NOMO-1 (cell line): Measurements from ENCODE around the gene CALY.

ENCODE experiments used
- DNase-seq, 2 experiments: peaks; one replicate each; lab custom pipeline; 2025; ENCODE audit not compliant: unreplicated experiment in 2 of 2; lab: John Stamatoyannopoulos, UW

Gene CALY

DNA sequence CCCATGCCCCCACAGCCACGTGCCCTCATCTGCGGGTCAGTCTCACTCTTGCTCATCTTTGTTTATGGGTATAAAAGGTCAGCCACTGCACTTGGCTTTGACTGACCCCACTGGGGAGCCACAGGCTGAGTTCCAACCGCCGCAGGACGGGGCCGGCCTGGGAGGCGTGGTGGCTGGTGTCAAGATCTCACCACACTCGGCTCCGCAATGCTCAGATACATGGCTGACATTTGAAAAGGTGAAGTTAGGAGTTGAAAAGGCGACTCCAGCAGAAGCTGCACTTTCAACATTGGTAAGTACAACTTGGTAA is 42.9 kb downstream of the CALY start:
- no peak for DNase-seq

DNA sequence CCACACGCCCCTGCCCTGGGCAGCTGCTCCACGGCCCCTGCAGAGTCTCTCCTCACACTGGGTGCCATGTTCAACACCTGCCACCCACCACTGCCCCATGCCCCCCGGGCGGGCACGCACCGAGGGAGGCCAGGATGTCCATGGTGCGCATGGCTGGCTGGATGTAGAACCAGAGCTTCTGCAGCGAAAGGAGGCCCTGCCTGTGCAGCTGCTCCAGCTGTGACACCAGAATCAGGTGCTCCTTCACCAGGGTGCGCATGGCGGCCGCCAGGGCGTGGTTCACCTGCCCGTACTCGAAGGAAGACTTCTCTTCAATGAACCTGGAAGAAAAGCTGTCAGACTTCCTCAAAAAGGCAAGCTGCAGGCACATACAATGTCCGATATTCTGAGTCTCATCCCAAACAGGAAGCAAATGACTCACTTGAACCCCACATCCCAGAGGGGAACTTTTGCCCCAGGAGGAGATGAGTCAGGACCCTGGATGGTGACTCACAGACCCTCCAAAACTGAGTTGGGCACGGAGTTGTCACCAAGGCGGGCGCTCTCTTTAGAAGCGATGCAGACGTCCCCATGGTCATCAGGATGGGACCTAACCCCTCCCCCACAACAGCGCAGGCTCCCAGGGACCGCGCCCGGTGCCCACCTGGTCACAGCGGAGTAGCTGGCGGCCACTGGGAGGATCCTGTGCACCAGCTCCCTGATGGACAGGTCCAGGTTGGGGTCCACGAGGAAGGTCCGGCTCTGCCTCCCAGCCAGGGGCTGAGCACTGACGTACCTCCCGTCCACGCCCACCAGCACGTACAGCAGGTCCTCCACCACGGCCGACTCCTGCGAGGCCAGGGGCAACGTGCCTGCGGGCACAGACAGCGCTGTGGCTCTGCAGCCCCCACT is 43.5 kb downstream of the CALY start:
- DNase-seq, result no peak

DNA sequence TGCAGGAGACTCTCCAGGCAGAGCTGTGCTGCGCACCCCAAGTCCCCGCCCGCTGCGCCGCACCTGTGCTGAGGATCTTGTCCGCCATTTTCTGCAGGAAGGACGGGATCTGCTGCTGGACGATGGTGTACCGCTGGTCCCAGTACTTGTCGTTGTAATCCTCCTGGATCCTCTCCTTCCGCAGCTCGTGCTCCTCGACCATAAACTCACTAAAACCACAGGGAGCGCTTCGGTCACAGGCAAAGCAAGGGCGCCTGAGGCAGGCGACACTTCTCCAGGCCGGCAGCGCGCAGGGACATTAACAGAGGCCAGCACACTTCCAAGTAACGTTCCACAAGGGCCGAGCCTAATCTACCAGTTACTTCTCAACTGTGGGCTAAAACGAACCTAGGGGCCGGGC is 46.9 kb downstream of the CALY start:
- no peak for DNase-seq

DNA sequence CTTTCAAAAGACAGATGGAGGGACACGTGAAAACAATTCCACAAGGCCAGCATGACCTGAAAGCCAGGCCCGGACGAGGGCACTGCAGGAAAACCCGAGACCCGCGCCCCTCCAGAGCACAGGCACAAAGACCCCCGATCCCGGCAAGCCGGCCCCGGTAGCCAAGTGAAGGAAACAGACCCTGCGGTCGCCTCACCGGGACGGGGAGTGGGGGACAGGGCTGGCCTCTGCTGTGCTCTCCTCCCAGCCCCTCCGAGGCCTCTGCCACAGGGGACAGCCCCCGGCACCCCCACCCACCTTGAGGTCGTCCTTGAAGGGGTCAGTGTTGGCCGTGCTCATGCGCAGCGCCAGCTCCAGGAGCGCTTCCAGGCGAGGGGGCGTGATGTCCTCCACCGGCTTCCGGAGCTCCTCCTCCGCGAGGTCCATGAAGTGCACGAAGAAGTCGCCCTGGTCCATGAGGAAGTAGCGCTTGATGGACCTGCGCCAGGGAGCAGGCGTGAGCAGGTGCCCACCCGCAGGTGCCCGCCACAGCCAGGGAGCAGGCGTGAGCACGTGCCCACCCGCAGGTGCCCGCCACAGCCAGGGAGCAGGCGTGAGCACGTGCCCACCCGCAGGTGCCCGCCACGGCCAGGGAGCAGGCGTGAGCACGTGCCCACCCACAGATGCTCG is 48.7 kb downstream of the CALY start:
- DNase-seq, result no peak

DNA sequence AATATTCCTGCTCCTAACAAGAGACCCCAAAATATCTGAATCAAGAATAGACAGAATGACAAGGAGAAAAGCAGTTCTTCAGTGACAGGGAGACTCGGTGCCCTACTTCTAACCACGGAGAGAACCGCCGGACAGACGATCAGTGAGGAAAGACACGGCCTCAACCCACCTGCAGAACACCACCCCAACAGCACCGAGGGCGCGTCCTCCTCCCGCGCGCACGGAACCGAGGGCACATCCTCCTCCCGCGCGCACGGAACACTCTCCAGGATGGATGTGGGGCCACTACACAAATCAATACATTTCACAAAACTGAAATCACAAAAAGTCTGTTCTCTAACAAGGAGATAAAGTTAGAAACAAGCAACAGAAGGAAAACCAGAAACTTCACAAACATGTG is 50.3 kb downstream of the CALY start:
- no peak for DNase-seq

DNA sequence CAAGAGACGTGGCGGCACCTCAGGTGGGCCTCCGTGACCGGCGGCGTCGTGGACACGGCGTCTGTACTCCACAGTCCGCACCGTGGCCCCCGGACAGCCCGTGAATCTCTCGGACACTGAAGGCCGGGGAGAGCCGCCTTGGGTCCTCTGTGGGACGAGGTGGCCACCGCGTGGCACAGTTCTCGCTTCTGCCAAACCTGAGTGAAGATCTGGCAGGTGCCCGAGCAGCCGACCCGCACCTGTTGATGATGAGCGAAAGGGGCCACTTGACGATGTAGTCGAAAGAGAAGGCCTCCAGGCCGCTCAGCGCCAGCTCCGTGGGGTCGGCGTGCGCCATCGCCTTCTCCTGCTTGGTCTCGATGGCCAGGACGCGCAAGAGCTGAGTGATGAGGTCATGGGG is 51.5 kb downstream of the CALY start:
- DNase-seq, result no peak

DNA sequence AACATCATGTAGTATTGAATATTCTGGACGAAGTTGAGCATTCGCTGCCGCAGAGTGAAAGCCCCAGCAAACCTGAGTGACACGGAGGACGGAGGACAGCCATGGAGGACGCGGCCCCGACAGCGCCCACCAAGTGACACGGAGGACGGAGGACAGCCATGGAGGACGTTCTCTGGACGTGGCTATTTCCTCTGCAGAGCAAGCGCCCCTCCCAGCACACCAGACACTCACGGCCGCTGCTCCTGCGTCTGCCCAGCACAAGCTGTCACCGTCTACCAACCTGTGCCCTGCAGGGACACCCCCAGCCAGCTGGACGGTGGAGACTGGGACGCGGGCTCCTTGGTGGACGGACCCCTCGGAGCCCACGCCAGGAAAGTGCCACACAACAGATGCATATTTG is 52.8 kb downstream of the CALY start:
- DNase-seq, result no peak

DNA sequence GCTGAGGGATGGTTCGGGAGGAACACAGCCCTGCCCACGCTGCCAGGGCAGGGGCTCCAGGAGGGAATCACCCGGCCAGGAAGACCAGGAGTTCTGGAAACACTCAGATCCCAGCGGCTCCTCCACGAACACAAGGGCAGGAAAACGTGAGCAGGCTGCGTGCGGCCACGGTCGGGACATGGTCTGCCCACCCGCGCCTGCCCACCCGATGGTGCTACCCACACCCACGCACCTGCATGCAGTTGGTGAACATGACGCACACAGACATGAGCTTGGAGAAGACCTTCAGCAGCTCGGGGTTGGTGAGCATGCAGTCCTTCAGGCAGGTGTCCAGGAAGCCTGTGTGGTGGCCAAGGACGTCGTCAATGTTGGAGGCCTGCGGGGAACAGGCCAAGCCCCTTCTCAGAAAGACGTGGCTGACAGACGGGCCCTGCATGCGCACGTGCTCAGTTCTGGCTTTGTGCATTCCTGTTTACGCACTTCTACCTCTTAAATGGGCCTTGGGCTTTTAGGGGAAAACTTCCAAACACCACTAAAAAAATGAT is 53.8 kb downstream of the CALY start:
- DNase-seq, result no peak

DNA sequence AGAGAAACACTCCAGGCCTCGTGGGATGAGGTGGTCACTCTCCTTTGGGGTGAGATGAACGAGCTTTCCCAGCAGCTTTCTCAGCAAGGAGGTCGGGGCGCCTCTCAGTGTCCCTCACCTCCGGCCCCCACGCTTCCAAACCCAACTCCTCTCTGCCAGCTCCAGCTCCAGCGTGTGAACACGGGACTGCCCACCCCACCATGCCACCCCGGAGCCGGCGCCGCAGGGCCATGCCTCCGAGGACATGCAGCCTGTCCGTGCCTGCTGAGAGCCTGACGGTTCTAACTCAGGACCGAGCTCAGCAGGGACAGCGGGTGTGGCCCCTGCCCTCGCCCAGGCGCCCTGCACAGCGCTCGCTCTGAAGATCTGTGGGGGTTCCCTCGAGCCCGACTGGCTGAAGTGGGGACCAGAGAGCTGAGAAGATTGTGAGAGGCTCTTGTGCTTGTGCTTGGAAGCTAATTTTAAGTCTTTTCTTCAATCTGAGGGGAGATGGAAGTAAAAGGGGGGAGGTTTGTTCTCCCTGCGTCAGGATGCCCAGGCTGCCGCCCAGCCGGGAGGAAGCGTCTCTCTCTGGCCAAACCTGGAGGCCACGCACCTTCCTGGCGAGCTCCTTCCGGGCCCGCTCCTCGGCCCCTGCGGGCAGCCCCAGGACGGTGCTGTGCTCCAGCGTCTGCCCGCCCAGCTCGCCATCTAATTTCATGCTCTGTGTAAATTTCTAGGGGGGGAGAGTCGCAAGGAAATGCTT is 54.9 kb downstream of the CALY start:
- no peak for DNase-seq

DNA sequence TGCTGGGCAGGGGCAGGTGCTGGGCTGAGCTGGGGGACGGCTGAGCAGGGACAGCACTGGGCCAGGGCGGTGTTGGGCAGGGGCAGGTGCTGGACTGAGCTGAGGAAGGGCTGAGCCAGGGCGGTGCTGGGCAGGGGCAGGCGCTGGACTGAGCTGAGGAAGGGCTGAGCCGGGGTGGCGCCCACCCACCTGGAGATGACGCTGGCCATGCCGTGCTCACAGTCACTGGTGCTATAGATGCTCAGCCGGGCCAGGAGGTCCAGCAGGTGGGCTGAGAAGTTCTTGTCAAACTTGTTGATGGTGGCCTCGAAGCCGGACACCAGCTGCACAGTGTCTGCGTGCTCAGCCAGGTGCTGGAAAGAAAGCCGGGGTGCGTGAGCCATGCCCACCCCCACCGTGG is 55.6 kb downstream of the CALY start:
- DNase-seq, result no peak

DNA sequence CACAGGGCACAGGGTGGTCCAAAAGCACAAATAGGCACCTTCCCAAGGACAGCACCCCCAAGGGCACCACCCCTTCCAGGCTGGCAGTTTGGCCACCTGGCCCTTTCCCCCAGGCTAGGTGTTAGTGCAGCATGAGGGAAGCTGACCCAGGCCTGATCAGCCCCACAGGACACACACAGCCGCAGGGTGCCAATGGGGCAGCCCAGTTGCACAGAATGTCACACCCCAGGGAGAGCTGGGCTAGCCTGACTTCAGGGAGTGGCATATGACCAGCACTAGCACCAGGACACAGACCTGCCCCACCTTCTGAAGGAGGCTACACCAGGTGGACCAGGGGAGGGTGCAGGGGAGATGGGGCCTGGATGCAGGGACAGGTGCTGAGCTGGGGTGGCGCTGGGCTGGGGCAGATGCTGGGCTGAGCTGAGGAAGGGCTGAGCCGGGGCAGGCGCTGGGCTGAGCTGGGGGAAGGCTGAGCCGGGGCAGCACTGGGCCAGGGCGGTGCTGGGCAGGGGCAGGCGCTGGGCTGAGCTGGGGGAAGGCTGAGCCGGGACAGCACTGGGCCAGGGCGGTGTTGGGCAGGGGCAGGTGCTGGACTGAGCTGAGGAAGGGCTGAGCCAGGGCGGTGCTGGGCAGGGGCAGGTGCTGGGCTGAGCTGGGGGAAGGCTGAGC is 56.2 kb downstream of the CALY start:
- DNase-seq, result no peak

DNA sequence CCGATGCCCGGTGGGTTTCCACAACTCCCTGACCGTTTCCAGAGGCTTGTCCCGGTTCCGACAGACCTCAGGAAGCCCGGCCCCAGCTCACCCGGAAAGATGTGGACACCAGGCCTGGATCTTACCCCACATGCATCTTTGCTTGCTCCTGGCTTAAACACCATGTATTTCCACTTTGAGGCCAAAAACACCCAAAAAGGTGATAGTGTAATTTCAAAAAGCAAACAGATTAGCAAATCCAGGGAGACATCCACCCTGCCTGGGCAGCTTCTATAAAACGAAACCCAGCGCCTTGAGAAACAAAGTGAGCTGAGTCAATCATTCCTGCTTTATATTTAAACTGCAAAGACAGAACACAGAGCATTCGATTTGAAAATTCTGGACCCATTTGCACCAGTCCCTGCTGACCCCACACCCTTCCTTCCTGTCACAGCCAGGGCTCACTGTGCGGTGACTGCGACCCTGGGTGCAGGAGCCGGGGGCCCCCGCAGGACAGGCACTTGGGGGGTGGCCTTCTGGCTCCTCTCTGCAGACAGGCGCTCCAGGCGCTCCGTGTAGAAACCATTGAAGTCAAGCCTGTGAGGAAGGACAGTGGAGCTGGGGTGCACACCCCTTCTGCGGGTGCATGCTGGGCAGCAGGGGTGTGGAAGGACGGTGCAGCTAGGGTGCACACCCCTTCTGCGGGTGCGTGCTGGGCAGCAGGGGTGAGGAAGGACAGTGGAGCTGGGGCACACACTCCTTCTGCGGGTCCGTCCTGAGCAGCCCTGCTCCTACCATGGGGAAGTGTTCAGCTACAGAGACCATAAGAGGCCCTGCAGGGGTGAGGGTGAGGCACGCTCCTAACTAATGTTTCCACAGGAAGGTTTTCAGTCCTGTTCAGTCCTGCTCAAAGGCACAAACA is 57.1 kb downstream of the CALY start:
- peak; percentile 69 to 82 for DNase-seq

DNA sequence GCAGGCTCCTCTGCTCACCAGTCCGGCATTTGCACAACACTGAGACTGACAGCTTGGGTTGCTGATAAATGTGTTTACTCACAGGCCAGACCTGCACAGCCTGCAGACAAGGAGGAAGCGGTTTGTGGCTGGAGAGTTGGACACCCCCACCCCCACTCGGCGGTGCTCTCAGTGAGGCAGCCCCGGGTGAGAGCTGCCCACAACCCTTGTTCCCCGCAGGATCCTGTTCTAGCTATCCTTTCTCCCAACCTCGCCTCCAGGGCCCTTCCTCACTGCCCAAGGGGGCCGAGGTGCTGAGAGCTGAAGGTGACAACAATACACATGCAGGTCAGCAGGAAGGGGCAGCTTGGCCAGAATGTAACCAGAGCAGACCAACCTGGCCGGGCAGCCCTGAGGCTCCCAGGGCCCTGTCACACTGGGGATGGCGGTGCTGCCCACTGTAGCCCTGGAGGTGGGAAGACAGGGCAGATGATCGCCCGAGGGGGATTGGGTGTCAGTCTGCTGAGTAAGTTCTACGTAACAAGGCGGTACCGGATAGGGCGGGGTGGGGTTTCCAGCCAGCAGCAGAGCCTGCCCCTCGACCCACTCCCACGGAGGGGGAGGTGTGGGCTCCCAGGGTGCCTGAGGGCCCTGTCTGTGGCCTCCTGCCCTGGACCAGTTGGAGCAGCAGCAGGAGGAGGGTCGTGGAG is 58.0 kb downstream of the CALY start:
- DNase-seq, result peak; percentile 88 to 92

DNA sequence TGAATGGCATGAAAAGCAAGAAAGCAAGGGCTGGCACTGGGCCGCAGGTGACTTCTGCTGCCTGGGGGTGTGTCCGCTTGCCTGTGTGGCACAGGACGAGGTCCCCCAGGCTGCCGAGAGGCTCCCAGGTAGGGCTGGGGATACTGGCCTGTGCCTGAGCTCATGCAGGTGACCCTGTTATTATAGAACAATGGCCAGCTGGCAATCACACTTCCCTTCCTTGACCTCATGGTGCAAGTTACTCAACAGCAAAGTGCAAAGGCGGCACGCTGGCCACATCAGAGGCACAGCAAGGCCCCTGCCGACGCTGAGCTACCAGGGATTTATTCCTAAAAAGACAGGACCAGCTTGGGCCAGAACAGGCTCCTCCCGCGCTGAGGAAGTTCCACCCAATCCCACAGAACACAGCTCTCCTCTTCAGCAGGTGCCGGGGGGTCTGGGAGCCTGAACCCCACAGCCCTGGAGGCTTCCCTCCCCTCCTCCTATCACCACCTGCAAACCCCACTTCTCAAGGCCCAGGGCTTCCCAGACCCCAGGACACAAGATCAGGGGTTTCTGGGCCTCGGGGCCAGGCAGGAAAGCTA is 58.6 kb downstream of the CALY start:
- DNase-seq, result peak; percentile 26 to 31

DNA sequence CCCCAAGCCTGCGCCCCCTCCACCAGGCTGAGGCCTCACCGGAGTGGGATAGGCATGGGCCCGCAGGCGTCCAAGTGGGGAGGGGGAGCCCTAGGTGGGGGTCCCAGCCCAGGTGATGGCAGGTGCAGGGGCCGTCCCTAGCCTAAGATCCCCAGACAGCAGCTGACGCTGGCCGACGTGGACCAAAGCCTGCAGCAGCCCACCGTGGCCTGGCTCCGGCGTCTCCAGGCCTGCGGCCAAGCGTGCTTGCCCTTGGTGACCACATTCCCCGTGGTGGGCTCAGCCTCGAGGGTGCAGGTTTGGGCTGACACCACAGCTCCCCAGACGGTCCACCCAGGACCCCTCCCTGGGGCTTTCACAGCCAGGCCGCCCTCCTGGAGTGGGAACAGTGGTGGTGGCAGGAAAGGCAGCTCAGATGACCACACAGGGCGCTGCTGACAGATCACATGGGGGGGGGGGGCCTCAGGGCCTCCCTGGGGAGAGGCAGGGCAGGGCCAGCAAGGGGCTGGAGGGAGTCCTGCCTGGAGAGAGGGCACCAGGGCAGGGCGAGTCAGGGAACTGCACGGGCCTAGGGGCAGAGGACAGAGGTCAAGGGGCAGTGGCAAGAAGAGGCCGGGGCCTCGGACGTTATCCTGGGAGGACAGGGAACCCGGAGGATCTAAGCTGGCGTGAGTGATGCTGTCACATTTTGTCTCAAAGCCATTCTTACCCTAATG is 59.3 kb downstream of the CALY start:
- DNase-seq, result no peak

DNA sequence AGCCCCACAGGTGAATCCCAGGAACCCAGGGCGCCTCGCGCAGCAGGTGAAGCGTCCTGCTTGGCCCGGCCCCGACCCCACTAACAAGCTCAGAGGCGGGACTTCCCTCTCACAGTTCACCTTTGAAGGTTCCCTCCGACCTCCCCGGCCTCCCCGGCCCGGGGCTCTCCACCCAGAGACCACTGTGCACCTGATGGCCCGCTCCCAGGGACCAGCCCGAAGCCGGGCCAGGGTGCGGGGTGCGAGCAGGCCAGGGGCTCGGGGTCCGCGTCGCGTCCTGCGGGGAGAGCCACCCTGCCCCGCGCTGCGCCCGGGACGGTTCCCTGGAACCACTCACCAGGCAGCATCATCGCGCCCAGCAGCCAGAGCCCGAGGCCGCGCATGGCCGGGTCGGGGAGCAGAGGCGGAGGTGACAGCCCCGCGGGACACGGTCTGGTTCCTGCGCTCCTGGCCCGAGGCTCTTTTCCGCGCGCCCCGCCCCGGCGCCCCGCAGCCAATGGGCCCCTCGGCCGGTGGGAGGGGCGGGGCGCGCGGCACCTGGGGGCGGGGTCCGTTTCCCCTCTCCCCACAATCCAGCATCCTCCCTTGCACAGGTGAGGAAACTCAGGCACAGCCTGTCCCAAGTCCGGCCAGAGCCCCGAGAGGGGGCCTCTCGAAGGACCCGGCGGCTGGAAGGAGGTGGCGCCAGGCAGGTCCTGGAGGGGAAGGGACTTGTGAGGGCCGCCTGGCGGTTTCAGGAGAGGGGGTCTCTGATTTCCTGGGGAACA is 60.1 kb downstream of the CALY start, which contains the start of gene ADAM8:
Gene ADAM8 (minus strand): TSS at position 434 of the 767 bp plus-strand sequence. CDS start 51 bp downstream, at position 383.
- DNase-seq, result peak in 1 of 2 experiments; percentile 17

DNA sequence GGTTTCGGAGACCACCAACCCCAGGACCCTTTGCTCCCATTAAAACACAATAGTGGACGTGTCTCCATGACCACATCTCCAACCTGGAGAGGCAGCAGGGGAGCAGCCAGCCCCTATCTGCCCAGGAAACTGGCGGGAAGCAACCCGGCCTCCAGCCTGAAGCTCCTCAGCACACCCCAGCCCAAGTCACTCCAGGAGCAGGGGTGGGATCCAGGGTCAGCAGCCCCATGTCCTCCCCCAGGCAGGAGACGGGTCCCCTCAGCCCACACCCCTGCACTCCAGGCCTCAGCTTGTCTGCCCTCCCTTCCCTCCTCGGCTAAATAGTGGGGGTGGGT is 60.6 kb downstream of the CALY start:
- no peak for DNase-seq

DNA sequence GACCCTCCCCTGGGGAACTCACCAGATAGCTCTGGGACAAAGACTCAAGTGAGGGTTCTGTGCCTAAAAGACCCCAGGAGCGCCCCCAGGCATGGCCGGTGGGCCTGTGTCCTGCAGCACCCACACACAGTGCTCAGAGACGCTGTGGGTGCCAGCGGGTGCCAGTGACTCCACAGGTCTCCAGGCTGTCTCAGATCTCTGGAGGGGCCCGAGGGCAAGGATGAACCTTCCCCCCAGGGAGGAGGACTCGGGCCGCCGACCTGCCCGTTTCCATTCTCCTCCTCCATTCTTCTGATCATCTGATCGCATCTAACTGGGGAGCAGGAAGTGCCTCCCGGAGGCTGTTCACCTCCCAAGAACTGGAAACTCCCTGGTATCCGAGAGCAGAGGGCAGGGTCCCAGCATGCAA is 61.0 kb downstream of the CALY start:
- DNase-seq, result peak in 1 of 2 experiments; percentile 3
